HG03439 (cell line): Measurements from ENCODE around the gene MRPS9.

Source experiments
- ATAC-seq: cut with Tn5 transposase; IDR thresholded peaks from one replicate; pipeline ENCODE4 v1.9.1; 2021; ENCODE audit warnings: mild to moderate bottlenecking, moderate library complexity; ENCODE audit not compliant: unreplicated experiment

MRPS9 gene

DNA sequence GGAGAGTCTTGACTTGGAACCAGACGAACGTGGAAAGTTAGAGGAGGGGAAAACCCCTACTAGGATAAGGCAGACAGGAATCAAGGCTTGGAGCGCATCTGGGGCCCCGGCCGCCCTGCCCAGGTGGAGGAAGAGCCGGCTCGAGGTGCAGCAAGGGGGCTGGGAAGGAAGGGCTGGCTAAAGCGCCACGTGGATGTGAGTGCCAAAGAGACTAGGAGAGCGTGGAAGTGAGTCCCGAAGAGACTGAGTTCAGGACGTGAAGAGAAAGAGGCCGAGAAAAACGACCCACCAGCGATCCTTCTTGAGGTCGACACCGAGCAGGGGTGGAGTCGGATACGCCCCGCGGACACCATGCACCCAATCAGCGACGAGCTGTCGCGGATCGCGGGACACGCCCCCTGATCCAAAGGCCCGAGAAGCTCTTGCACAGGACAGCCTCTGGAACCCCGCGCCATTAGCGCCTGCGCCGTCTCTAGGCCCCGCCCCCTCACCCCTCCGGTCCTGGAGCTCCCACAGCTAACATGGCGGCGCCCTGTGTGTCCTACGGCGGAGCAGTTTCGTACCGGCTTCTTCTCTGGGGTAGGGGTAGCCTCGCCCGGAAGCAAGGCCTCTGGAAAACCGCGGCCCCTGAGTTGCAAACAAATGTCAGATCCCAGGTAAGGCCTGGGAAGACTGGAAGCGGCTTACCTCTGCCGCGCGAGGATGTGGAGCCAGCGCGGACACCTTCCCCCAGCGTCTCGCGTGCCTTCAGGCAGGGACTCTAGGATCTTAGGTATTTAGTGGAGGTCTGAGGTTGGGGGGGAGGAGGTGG is at the start of gene MRPS9:
Gene MRPS9, plus strand, starts transcription at position 498 of the 811 bp plus-strand sequence. Its CDS starts 24 bp downstream, at position 522.
- ATAC-seq: peak; percentile 100

DNA sequence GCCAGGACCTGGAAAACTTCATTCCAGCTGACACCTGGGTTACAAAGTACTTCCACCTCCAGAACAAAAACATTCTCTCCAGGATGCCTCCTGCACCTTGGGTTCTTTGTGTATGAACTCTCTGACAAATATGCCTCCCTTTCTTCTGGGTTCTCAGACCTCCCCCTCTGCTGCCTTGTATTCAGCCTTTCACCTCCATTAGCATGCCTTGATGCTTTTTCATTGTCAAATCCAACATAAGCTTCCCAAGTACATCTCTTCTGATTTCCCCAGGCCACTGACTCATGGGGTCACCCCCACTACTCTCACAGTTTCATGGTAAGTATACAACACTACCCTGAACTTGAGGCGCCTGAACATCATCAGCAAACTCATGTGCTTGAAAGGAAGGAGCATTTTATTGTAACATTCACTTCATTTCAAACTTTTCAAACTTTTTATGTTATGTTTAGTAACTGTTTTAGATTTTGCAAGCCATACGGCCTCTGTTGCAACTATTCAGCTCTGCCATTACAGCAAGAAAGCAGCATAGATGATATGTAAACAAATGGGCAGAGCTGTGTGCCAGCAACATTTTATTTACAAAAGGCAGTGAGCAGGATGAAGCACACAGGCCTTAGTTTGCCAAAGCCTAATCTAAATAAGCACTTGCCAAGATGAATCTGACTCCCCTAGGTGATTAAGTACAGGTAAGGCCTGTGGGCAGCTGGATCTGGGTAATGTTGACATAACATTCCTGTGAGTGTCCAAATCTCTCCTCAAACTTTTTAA is 32.5 kb upstream of the MRPS9 start:
- ATAC-seq: no peak

DNA sequence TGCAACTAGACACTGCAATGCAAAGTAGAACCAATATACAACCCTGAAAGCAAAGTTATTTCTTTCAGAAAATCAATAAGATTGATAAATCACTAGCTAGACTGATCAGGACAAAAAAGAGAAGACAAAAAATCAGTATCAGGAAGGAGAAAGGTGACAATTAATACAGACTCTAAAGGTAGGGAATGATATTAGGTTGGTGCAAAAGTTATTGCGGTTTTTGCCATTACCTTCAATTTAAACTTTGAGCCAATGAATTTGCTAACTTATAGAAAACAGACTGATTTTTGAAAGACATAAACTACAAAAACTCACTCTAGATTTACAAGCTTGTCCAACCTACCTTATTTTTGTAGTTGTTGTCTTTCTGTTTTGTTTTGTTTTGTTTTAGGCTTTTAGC is 30.5 kb upstream of the MRPS9 start:
- no peak for ATAC-seq

DNA sequence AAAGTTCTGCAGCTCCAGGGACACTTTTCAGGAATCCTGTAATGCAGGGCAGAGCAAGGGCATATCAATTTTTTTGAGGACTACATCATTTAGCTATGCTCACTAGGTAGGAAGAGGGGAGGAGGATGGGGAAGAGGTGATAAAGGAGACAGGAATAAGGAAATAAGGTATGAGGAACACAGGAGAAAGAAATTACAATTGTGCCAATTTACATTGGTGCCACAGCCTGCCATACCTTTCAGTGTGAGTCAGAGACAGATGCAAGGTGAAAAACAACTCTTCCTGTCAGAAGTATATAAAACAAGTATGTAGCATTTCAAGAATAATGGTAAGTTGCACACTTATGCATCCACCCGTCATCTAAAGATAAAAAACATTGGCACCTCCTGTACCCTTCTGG is 5.4 kb upstream of the MRPS9 start:
- ATAC-seq: no peak

DNA sequence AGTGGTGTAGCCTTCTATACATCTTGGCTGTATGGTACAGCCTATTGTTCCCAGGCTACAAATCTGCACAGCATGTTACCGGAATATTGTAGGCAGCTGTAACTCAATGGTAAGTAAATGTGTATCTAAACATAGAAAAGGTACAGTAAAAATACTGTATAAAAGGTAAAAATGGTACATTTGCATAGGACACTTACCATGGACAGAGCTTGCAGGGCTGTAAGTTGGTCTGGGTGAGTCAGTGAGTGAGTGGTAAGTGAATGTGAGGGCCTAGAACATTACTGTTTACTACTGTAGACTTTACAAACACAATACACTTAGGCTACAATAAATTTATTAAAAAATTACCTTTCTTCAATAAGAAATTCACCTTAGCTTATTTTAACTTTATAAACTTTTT is 3.7 kb upstream of the MRPS9 start:
- ATAC-seq: no peak

DNA sequence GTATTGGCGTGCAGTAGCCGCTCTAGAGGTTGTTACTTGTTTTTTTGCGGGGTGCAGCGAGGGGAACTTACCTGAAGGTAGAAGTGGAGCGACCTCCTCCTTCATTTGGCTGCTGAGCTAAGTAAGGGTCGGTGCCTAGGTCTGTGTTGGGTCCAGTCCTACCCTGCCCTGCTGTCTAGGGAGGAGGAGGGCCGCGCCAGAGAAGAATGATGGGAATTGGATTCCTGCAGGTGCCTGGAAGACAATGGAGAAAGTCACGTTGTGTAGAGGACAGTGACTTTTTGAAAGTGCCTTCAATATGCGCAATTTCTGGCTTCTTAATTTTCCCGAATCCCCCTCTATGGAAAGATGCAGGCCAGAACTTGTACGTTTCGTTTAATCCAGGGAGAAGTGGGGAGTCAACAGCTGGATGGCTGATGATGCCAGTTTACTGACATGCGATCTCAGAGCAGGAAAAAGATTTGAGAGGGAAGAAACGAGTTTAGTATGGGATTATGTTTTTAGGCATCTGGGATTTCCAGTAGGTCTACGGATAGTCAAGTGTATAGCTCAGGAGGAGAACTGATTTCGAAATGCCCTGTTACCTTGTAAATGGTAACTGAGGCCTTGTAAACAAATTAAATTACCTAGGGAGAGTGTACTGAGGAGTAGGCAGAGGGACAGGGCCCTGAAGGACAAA is 653 bp downstream of the MRPS9 start:
- ATAC-seq: no peak

DNA sequence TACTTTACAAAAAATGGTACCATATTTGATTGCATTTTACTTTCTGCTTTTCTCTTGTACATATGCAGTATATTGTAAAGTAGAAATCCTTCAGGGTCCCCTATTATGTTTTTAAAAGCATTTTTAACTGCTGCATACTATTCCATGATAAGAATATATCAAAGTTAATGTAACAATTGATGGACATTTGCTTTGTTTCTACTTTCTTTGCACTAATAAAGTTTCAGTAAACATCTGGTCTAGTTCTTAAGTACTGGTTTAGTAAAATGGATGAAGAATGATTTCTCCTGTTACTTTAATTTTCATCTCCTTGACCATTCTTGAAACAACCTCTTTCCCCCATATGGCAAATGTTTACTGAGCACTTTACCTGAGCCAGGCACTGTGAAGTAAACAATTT is 1.7 kb downstream of the MRPS9 start:
- ATAC-seq: no peak

DNA sequence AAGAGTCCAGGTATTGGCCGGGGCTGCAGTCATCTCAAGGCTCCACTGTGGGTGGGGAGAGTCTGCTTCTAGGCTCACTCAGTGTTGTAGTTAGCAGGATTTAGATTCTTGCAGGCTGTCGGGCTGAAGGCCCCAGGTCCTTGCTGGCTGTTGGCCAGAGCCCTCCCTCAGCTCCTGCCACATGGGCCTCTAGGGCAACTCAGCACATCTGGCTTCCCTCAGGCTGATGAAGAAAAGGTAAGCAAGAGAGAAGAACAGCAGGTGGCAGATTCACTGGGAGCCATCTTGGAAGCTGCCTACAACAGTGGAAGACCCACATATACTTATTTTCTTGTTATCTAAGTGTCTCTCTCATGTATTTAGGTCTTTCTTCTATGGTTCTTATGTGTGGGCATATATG is 4.3 kb downstream of the MRPS9 start:
- ATAC-seq: no peak

DNA sequence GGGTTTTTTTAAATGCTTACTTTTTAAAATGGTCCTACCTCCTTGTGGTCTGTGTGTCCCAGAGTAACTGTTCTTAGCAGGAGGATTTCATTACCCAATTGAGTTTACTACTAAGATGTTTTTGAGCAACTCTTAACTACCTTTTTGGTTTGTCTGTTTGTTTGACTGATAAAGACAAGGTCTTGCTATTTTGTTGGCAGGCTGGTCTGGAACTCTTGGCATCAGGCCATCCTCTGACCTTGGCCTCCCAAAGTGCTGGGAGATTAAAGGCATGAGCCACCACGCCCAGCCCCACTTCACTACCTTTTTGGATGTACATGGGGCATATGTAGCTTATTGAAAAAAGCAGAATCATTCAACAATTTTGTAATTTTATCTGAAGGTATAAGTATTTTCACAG is 14.9 kb downstream of the MRPS9 start:
- no peak for ATAC-seq

DNA sequence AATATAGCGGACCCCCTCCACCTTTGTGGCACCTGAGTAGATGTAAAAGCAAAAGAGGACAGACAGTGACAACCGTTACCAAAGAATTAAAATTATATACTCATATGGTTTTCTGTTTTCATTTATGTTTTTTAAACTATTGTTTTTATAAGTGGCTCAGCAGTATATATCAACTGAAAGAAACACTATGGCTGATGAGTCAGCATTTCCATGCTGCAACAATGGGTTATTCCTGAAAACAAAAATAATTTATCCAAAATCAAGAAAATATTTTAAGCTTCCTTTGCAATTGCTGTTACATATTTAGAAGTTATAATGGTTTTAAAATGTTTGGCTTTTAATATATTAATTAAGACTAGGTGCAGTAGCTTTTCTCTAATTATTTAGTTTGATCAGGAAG is 17.7 kb downstream of the MRPS9 start:
- no peak for ATAC-seq

DNA sequence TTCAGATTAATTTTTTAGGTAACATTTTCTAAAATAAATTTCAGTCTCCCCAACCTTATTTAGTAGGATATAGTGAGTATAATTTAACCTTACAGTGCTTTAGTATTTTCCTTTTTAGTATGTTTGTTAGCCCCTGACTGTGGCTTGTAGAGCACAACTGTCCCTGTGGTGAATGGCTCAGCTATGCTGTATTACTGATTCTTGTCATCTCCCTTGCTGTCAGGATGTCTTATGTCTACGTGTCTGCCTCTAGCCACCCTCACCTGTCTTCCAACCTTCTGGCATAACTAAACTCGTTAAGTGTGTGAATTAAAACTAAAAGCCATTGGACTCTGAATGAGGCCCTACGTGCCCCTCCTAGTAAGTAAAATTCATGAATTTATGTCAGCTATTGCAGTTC is 18.4 kb downstream of the MRPS9 start:
- no peak for ATAC-seq

DNA sequence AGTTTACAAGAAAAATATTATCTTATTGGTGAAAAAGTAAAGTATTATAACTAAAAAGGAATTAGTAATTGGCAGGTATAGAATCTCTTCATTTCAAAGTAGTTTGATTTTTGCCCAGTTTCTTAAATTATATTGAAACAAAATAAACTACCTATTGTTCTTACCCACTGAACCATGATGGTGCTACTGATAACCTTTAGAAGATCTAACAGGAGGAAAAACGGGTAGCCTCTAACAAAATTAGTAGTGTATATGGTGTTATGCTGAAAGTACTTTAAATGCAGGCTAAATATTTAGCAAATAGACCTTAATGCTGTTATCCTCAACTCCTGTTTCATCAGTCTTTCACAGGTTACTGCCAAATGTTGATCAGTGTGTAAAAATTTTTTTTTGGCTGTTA is 19.1 kb downstream of the MRPS9 start:
- ATAC-seq: no peak

DNA sequence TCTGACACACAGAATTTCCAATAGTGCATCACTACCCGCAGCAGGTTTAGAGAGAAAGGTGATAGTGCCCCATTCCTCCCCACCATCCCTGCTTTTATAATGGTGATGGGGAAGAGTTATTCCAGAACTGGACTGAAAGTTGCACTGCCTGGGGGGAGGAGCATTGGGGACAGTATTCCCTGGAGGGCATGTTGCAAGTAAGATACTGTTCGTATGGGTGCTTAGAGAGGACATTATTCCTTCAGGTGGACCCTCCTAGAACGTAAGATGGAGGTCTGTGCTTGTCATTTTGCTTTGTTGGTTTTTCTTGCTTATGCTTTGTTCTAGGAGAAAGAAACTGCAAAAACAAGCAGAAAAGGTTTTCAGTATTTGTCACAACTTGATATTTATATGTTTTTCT is 23.7 kb downstream of the MRPS9 start:
- ATAC-seq: no peak

DNA sequence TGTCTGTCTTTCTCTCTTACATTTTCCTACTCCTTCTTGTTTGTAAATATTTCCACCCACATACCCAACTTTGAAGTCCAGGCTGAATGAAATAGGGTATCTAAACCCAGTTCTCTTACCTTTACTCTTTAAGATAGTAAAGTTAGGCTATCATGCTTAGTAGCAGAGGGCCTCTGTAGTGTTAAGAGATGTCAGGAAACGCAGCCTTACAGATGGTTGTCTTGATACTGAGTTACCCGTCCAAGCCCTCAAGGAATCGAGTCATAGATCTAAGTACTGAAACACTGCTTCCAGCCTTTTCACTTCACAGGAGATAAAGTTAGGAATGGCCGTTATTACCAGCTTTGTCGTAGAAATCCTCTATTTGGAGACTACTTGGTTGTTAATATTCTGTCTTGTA is 24.3 kb downstream of the MRPS9 start:
- no peak for ATAC-seq

DNA sequence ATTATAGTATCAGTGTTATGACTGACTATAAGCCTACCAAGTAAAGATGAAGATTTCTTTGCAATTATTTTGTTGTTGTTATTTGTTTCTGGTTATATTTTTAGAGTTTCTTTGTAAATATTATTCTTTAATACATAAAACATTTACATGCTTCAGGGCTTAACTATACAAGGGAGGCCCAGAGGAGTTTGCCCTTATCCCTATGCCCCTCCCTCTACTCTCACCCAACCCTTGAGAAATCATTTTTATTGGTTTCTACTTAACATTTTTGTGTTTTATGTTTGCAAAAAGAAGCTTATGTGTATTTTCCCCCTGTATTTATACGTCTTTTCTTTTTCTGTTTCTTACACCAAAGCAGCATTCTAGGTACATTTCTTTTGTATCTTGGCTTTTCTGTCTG is 30.5 kb downstream of the MRPS9 start:
- no peak for ATAC-seq

DNA sequence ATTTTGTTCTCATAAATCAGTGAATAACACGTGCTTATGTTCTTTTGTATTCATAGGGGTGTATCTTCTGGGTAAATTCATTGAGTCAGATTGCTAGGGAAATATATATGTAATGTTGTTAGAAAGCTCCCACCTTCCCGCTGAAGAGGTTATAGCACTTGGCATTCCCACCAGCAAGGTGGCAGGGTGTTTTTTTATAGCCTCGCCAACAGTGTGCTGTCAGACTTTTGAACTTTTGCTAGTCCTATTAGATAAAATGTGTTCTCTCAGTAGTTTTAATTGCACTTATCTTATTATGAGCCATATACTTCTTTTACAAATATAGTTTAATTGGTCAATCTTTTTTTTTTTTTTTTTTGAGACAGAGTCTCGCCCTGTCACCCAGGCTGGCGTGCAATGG is 31.0 kb downstream of the MRPS9 start:
- ATAC-seq: no peak

DNA sequence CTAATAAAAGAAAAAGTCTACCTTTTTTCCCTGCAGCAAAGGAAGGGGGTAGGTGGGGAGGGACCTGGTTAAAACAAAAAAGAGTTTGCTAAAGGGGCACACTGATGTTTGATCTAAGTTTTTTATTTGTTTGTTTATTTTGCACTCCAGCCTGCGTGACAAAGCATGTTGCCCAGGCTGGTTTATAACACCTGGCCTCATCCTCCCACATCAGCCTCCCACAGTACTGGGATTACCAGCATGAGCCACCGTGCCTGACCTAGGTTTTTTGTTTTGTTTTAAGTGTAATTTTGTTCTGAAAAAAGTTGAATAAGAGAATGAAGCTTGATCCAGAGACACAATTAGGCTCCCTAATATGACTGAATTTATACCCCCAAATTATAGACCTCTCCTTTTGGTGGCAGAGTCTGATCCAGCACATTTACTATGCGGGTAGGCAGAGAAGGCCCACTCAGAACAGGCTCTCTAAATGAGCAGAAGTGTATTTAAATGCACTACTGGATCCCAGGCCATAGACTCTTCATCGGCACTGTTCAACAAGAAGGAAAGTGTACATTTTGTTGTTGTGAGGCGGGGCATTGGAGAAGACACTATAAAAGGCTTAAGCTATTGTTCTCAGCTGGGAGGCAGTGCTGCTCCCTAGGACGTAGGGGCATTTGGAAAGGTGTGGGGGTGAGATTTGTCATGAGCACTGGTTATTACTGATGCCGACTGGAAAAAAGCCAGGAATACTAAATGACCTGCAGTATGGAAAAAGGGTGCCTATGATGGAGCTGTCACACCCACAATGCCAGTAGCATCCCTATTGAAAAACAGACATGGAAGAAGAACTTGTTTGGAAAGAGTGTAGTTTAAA is 32.4 kb downstream of the MRPS9 start:
- ATAC-seq: no peak

DNA sequence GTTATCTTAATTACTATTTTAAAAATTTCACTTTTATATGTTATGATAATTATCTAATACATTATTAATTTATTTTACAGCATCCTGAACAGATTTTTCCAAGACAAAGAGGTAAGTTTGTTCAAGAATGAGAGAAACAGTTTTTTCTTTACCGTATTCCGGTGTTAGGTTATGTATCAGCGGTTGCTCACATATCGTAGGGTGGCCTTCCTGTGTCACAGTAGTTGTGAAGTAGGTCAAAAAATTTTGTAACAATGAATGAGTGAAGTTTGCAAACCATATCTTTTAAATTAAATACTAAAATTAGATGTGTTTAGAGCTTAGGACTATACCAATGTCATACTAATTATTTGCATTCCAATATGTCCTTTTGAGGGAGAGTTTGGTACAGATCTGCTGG is 33.5 kb downstream of the MRPS9 start:
- ATAC-seq: no peak

DNA sequence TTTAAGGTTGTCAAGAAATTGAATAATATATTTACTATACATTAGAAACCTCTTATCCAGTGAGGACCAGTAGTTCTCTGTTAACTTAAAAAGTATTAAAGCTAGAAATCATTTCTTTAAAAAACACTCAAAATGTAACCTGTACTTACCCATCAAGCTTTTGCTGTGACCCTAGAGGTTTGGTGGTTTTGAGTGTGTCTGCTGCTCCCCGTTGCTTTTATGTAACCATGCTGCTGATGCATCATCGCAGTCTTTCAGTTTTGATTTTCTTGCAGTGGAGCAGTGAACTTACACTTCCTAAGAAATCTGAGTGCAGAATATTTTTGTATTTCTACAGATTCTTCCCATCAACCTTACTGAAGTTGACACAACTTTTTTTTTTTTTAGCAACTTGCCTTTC is 34.2 kb downstream of the MRPS9 start:
- ATAC-seq: peak; percentile 77

DNA sequence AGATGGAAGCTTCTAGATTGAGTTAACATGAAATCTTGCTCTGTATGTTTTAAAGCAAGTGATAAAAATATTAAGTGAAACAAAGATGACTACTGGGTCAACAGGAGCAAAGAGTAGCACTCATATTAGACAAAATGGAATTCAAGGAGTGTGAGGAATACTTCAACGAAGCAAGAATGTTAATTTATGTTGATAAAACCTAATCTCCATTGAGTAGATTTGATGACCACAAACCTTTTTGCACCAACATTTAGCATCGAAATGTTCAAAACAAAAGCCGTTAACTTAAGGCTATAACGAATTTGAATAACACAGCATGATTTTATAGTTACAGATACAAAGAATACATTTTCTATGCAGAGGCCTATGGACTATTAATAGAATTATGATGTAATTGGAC is 35.7 kb downstream of the MRPS9 start:
- no peak for ATAC-seq

DNA sequence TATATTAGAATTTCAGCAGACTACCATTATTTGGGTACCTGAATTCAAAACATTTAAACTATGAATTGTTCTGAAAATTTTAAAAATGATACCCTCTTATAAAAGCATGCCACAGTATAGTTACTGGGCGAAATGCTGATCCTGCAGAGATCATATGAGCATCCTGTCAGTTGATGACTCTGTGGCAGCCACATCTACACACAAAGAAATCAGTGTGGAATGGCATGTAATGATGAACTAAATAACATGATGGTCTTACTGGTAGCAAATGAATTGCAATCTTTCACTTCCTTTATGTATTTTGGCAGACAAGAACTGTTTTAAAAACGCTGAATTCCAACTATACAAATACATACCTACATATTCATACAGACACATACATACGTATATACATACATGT is 38.3 kb downstream of the MRPS9 start:
- ATAC-seq: no peak
